Measurements from ENCODE around the gene CYLD.

- TF ChIP-seq CTCF (IDR thresholded peaks at IDR 0.05) (no peak), EZH2 (IDR thresholded peaks at IDR 0.05; ENCODE audit: borderline replicate concordance, insufficient read depth, low read depth, low read length, poor library complexity, severe bottlenecking) (no peak)
These were observed 17.6 kb upstream of the CYLD start for GRCh38 chr16:50724306-50724705.
